Fibroblast of lung (primary cell): ENCODE data around the gene RNF20. TPM values are rescaled to one million over a fixed set of nuclear protein-coding genes. Genes with fewer than 3 reads are reported as not detected.

Experiments used
- DNase-seq, 2 donors: peaks; one replicate each; pipeline versions ENCODE4 v3.0.0 to v3.0.0-alpha.2; 2010; ENCODE audit warnings: low read depth in 2 of 2
- H2AFZ ChIP-seq: 2 replicates; pipeline ENCODE4 v1.5.1; 2012; ENCODE audit warnings: low read length, control low read depth, inconsistent platforms
- H3K27ac ChIP-seq: 2 replicates; pipeline ENCODE4 v1.5.1; 2011; ENCODE audit warnings: low read length, control low read depth; ENCODE audit not compliant: insufficient read depth
- H3K27me3 ChIP-seq: 2 replicates; pipeline ENCODE4 v1.5.1; 2011; ENCODE audit warnings: mild to moderate bottlenecking, low read length; ENCODE audit not compliant: control insufficient read depth, insufficient read depth
- H3K36me3 ChIP-seq: 2 replicates; pipeline ENCODE4 v1.5.1; 2011; ENCODE audit warnings: low read length; ENCODE audit not compliant: control insufficient read depth, insufficient read depth
- H3K4me1 ChIP-seq: 2 replicates; pipeline ENCODE4 v1.5.1; 2011; ENCODE audit warnings: low read length; ENCODE audit not compliant: control insufficient read depth, insufficient read depth; ENCODE audit errors: extremely low read depth
- H3K4me2 ChIP-seq: 2 replicates; pipeline ENCODE4 v1.5.1; 2011; ENCODE audit warnings: low read length, control low read depth; ENCODE audit not compliant: insufficient read depth; ENCODE audit errors: extremely low read depth
- H3K4me3 ChIP-seq, 4 experiments: fragments of 200-600 bp in 1 of 4; sonication (generic) in 1 of 4; replicated peaks in 1 of 4; 2 replicates each; pipeline ENCODE4 v1.5.1; 2011 to 2016; ENCODE audit warnings: low read length in 4 of 4, low read depth in 3 of 4, mild to moderate bottlenecking in 3 of 4, control low read depth in 2 of 4, inconsistent platforms in 1 of 4, mixed read lengths in 1 of 4; ENCODE audit not compliant: insufficient read depth in 1 of 4; ENCODE audit errors: control extremely low read depth in 1 of 4
- H3K79me2 ChIP-seq: 2 replicates; pipeline ENCODE4 v1.5.1; 2012; ENCODE audit warnings: mild to moderate bottlenecking, low read length, inconsistent platforms; ENCODE audit not compliant: control insufficient read depth, insufficient read depth
- H3K9ac ChIP-seq: 2 replicates; pipeline ENCODE4 v1.5.1; 2011; ENCODE audit warnings: mild to moderate bottlenecking, low read length, control low read depth; ENCODE audit not compliant: insufficient read depth
- H3K9me3 ChIP-seq: 2 replicates; pipeline ENCODE4 v1.5.1; 2012; ENCODE audit warnings: low read depth, low read length; ENCODE audit not compliant: control insufficient read depth, insufficient read depth
- H4K20me1 ChIP-seq: 2 replicates; pipeline ENCODE4 v1.5.1; 2011; ENCODE audit warnings: low read length; ENCODE audit not compliant: control insufficient read depth, insufficient read depth; ENCODE audit errors: extremely low read depth
- CTCF ChIP-seq, 2 donors: IDR thresholded peaks in 1 of 2; conservative IDR thresholded peaks in 1 of 2; 1 replicate in 1 of 2; 2 replicates in 1 of 2; pipeline ENCODE4 v1.5.1; 2011 to 2012; ENCODE audit warnings: low read length in 2 of 2, control low read depth in 1 of 2, inconsistent platforms in 1 of 2, low read depth in 1 of 2, mild to moderate bottlenecking in 1 of 2
- EZH2 ChIP-seq: IDR thresholded peaks from 2 replicates; pipeline ENCODE4 v1.5.1; 2012; ENCODE audit warnings: low read length, control low read depth, mild to moderate bottlenecking; ENCODE audit errors: missing control alignments
- polyA plus RNA-seq, 2 donors: library from polyadenylated mRNA; depleted of rRNA in 1 of 2; stranded (reverse) in 1 of 2; unstranded in 1 of 2; fragments of >200 nt; gene quantifications; 2 replicates each; pipeline ENCODE4 v1.2.1, GENCODE V29; 2011 to 2012; ENCODE audit warnings: missing spikeins in 1 of 2
- total RNA-seq: library from RNA; depleted of rRNA; stranded (reverse); fragments of >200 nt; gene quantifications from 2 replicates; pipeline ENCODE4 v1.2.1, GENCODE V29; 2014

The RNF20 gene
- total and polyA plus RNA-seq, 2 donors (not counting 1 experiment from before 2014, with no cell fraction given), result 23.0 to 29.6 TPM

GRCh38 chr9:101593345-101593744 is 59.7 kb downstream of the RNF20 start:
- Histone ChIP-seq H3K36me3 (no peaks in the 10 kb centered on the region), H3K9ac (no peak overlapping the region), H3K79me2 (no peaks in the 10 kb centered on the region), H3K9me3 (no peaks in the 10 kb centered on the region), H3K4me3 (no peak overlapping the region), H3K27me3 (no peaks in the 10 kb centered on the region), H4K20me1 (no peaks in the 10 kb centered on the region), H3K4me1 (no peaks in the 10 kb centered on the region), H2AFZ (no peak overlapping the region), H3K4me2 (no peak overlapping the region), H3K27ac (no peak overlapping the region)
- DNase-seq, result no peak
- TF ChIP-seq CTCF (conservative IDR thresholded peaks at IDR 0.05 in 1 of 2, IDR thresholded peaks at IDR 0.05 in 1 of 2; ENCODE audit: low read depth in 1 of 2, low read length in 2 of 2) (no peak), EZH2 (no peak)

GRCh38 chr9:101594796-101595195 is 61.1 kb downstream of the RNF20 start, which contains the start of gene PPP3R2:
TSS of gene PPP3R2 (minus strand) at chr9:101594969. CDS start at chr9:101594921, 48 bp downstream.
- Histone ChIP-seq H3K4me2 (no peak within 1 kb of the TSS), H3K4me1 (no peaks in the 10 kb centered on the region), H2AFZ (no peak within 1 kb of the TSS), H3K27me3 (no peaks in the 10 kb centered on the region), H3K27ac (no peak within 1 kb of the TSS), H4K20me1 (no peaks in the 10 kb centered on the region), H3K36me3 (no peaks in the 10 kb centered on the region), H3K4me3 (no peak within 1 kb of the TSS), H3K79me2 (no peaks in the 10 kb centered on the region), H3K9me3 (no peaks in the 10 kb centered on the region), H3K9ac (no peak within 1 kb of the TSS)
- TF ChIP-seq CTCF (conservative IDR thresholded peaks at IDR 0.05 in 1 of 2, IDR thresholded peaks at IDR 0.05 in 1 of 2; ENCODE audit: low read depth in 1 of 2, low read length in 2 of 2) (no peak), EZH2 (no peak)
- DNase-seq, result no peak

GRCh38 chr9:101601904-101602765 is 68.5 kb downstream of the RNF20 start:
- H3K27ac ChIP-seq, result no peak overlapping the region
- TF ChIP-seq EZH2 (no peak), CTCF (conservative IDR thresholded peaks at IDR 0.05 in 1 of 2, IDR thresholded peaks at IDR 0.05 in 1 of 2; ENCODE audit: low read depth in 1 of 2, low read length in 2 of 2) (peak; percentile 60 to 68)
- no peak overlapping the region for H2AFZ ChIP-seq
- no peaks in the 10 kb centered on the region for H3K79me2 ChIP-seq
- no peaks in the 10 kb centered on the region for H3K4me1 ChIP-seq
- H3K9me3 ChIP-seq, result no peaks in the 10 kb centered on the region
- peak; percentile 28 to 61 for DNase-seq
- no peak overlapping the region for H3K4me3 ChIP-seq
- H4K20me1 ChIP-seq, result no peaks in the 10 kb centered on the region
- H3K9ac ChIP-seq, result no peak overlapping the region
- H3K27me3 ChIP-seq, result no peaks in the 10 kb centered on the region
- no peaks in the 10 kb centered on the region for H3K36me3 ChIP-seq
- H3K4me2 ChIP-seq, result no peak overlapping the region
